Measurements from ENCODE around the gene MYNN.

DNA sequence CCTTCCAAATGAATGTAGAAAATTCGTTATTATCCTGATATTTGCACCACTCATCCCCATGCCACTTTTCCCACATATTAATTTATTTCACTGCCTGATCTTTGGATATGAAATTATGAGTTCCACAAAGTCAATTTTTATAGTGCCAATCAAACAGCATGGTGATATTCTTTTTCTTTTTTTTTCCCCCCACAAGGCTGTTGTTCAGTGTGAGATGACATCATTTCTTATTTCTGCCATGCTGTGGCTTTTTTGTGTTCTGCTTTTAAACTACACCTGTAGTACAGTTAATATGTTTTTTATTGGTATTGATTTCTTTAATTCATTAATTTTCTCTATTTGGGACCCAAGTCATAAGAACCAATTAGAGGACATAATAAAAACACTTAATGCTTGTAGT, 14.6 kb downstream of the MYNN start:
- TF ChIP-seq, protein P1, sequence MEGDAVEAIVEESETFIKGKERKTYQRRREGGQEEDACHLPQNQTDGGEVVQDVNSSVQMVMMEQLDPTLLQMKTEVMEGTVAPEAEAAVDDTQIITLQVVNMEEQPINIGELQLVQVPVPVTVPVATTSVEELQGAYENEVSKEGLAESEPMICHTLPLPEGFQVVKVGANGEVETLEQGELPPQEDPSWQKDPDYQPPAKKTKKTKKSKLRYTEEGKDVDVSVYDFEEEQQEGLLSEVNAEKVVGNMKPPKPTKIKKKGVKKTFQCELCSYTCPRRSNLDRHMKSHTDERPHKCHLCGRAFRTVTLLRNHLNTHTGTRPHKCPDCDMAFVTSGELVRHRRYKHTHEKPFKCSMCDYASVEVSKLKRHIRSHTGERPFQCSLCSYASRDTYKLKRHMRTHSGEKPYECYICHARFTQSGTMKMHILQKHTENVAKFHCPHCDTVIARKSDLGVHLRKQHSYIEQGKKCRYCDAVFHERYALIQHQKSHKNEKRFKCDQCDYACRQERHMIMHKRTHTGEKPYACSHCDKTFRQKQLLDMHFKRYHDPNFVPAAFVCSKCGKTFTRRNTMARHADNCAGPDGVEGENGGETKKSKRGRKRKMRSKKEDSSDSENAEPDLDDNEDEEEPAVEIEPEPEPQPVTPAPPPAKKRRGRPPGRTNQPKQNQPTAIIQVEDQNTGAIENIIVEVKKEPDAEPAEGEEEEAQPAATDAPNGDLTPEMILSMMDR (IDR thresholded peaks at IDR 0.05 in 2 of 3, conservative IDR thresholded peaks at IDR 0.05 in 1 of 3; ENCODE audit: borderline replicate concordance in 1 of 3, insufficient read depth in 1 of 3, low read depth in 2 of 3, low read length in 2 of 3), result no peak
- TF ChIP-seq POLR2A (IDR thresholded peaks at IDR 0.05; ENCODE audit: borderline replicate concordance, extremely low read depth, insufficient read depth, insufficient read length), result no peak
- no peak for TF ChIP-seq ZNF274 (IDR thresholded peaks at IDR 0.05; ENCODE audit: low read depth, low read length)
- TF ChIP-seq, protein P2, sequence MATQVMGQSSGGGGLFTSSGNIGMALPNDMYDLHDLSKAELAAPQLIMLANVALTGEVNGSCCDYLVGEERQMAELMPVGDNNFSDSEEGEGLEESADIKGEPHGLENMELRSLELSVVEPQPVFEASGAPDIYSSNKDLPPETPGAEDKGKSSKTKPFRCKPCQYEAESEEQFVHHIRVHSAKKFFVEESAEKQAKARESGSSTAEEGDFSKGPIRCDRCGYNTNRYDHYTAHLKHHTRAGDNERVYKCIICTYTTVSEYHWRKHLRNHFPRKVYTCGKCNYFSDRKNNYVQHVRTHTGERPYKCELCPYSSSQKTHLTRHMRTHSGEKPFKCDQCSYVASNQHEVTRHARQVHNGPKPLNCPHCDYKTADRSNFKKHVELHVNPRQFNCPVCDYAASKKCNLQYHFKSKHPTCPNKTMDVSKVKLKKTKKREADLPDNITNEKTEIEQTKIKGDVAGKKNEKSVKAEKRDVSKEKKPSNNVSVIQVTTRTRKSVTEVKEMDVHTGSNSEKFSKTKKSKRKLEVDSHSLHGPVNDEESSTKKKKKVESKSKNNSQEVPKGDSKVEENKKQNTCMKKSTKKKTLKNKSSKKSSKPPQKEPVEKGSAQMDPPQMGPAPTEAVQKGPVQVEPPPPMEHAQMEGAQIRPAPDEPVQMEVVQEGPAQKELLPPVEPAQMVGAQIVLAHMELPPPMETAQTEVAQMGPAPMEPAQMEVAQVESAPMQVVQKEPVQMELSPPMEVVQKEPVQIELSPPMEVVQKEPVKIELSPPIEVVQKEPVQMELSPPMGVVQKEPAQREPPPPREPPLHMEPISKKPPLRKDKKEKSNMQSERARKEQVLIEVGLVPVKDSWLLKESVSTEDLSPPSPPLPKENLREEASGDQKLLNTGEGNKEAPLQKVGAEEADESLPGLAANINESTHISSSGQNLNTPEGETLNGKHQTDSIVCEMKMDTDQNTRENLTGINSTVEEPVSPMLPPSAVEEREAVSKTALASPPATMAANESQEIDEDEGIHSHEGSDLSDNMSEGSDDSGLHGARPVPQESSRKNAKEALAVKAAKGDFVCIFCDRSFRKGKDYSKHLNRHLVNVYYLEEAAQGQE (IDR thresholded peaks at IDR 0.05; ENCODE audit: low read depth), result no peak
- no peak for TF ChIP-seq YY1 (IDR thresholded peaks at IDR 0.05; ENCODE audit: extremely low read depth, insufficient replicate concordance, low read depth, low read length)
- no peak for TF ChIP-seq SP1 (IDR thresholded peaks at IDR 0.05; ENCODE audit: low read depth)
- no peak for TF ChIP-seq EZH2phosphoT487 (IDR thresholded peaks at IDR 0.05; ENCODE audit: borderline replicate concordance)
- TF ChIP-seq, protein P3, sequence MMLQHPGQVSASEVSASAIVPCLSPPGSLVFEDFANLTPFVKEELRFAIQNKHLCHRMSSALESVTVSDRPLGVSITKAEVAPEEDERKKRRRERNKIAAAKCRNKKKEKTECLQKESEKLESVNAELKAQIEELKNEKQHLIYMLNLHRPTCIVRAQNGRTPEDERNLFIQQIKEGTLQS (IDR thresholded peaks at IDR 0.05), result no peak
- no peak for TF ChIP-seq EZH2 (IDR thresholded peaks at IDR 0.05)
- TF ChIP-seq, protein P4, sequence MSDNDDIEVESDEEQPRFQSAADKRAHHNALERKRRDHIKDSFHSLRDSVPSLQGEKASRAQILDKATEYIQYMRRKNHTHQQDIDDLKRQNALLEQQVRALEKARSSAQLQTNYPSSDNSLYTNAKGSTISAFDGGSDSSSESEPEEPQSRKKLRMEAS (IDR thresholded peaks at IDR 0.05), result no peak
- no peak for TF ChIP-seq RAD21 (IDR thresholded peaks at IDR 0.05; ENCODE audit: low read depth)
